Cardiac muscle cell (in vitro differentiated cells and primary cell): ENCODE data around the gene SCN5A. TPM values are rescaled to one million over a fixed set of nuclear protein-coding genes. Genes with fewer than 3 reads are reported as not detected.
A peak's percentile ranks its signal among the peaks of the same experiment; 100 is the strongest.

ENCODE experiments used
- DNase-seq, 2 donors: peaks; one replicate each; pipeline versions ENCODE4 v3.0.0 to v3.0.0-alpha.2; 2010 to 2017; ENCODE audit warnings: low read depth in 1 of 2, low spot score in 1 of 2
- H3K27ac ChIP-seq: fragments of 200-600 bp; sonication (generic); 2 replicates; pipeline ENCODE4 v1.5.1; 2016
- H3K27me3 ChIP-seq: fragments of 200-600 bp; sonication (generic); 2 replicates; pipeline ENCODE4 v1.6.0; 2016; ENCODE audit warnings: control low read depth
- H3K36me3 ChIP-seq: fragments of 200-600 bp; sonication (generic); 2 replicates; pipeline ENCODE4 v1.5.1; 2016; ENCODE audit warnings: control low read depth
- H3K4me1 ChIP-seq: fragments of 200-600 bp; sonication (generic); 2 replicates; pipeline ENCODE4 v1.8.1; 2017; ENCODE audit warnings: low read depth, mild to moderate bottlenecking, mixed run types
- H3K4me3 ChIP-seq: fragments of 200-600 bp; sonication (generic); 2 replicates; pipeline ENCODE4 v1.5.1; 2016; ENCODE audit warnings: mild to moderate bottlenecking
- H3K9me3 ChIP-seq: fragments of 200-600 bp; sonication (generic); 2 replicates; pipeline ENCODE4 v1.5.1; 2017; ENCODE audit warnings: low read depth, mild to moderate bottlenecking, control low read depth
- CTCF ChIP-seq: IDR thresholded peaks from 2 replicates; pipeline ENCODE4 v1.5.1; 2012; ENCODE audit warnings: low read depth, mild to moderate bottlenecking, low read length
- polyA plus RNA-seq: library from polyadenylated mRNA; unstranded; fragments of >200 nt; fragmentation: Nextera tagmentation; extraction: Ambion mirVana; gene quantifications from 2 replicates; pipeline ENCODE4 v1.2.1, GENCODE V29; 2016
- total RNA-seq: library from RNA; depleted of rRNA; stranded (reverse); fragments of >200 nt; gene quantifications from 2 replicates; pipeline ENCODE4 v1.2.3, GENCODE V29; 2016

SCN5A gene
- total and polyA plus RNA-seq, 2 experiments from 2014 or later: 3.1 to 9.3 TPM

DNA sequence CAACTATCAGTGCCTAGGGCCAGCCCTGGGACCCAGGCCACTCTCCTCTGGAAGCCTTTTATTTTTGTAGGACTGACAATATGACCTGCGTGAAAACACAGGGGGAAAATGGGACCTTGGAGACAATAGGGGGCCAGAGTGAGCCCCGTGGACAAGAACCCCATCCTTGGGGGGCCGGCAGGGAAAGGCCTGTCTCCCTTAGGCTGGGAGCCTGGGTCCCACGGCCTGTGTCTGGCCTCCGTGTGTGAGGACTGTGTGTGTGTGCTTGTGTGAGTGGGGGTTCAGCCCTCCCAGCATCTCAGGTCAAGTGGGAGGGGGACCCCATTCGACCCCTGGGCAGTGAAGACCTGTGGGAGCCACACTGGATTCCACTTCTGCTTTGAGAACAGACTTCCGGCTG is 100.0 kb downstream of the SCN5A start:
- Histone ChIP-seq H3K4me1 (no peaks in the 10 kb centered on the region), H3K27ac (no peak overlapping the region), H3K9me3 (no peaks in the 10 kb centered on the region), H3K4me3 (no peak overlapping the region), H3K36me3 (no peaks in the 10 kb centered on the region), H3K27me3 (peaks cover 8% of the 10 kb centered on the region)
- no peak for TF ChIP-seq CTCF
- no peak for DNase-seq

- H3K27me3 ChIP-seq: peaks cover 8% of the 10 kb centered on the region
- no peak overlapping the region for H3K4me3 ChIP-seq
- no peak for DNase-seq
Measured at GRCh38 chr3:38549082-38549481, 100.4 kb downstream of the SCN5A start.

DNA sequence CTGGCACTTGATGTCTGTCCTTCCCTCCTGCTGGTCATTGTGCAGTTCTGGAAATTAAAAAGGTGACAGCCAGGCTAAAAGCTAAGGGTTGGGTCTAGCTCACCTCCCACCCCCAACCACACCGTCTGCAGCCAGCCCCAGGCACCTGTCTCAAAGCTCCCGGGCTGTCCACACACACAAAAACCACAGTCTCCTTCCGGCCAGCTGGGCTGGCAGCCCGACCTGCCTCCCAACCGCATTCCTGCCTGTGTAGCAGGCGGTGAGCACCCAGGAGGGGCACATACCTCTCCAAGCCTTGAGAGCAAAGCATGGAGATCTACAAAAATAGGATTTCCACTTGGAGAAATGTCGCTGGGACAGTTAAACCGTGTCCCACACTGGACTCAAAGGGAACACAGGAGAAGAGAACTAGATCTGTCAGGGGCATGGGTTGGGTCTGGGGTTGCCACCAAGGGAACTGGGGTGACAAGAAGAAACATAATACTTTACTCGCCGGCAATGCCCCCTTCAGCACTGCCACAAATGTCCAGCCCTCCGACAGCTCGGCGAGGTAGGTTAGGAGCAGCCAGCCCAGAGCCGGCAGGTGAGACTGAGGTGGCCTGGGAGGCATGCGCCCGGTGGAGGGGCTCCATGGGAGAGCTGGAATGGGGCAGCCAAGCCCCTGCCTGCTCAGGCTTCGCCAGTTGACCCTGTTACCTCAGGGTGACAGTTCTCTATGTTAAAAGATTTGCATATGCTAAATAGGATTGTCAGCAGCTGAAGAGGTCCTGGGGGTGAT is 101.1 kb downstream of the SCN5A start:
- TF ChIP-seq CTCF: no peak
- no peaks in the 10 kb centered on the region for H3K9me3 ChIP-seq
- H3K27me3 ChIP-seq: peaks cover 8% of the 10 kb centered on the region
- DNase-seq: peak in 1 of 2 donors; percentile 49
- H3K4me1 ChIP-seq: no peaks in the 10 kb centered on the region
- no peak overlapping the region for H3K27ac ChIP-seq
- no peaks in the 10 kb centered on the region for H3K36me3 ChIP-seq
- H3K4me3 ChIP-seq: no peak overlapping the region

More at GRCh38 chr3:38549082-38549481, 100.4 kb downstream of the SCN5A start:
- Histone ChIP-seq H3K9me3 (no peaks in the 10 kb centered on the region), H3K27ac (no peak overlapping the region), H3K4me1 (no peaks in the 10 kb centered on the region), H3K36me3 (no peaks in the 10 kb centered on the region)
- no peak for TF ChIP-seq CTCF

GRCh38 chr3:38545983-38546382 is 103.5 kb downstream of the SCN5A start:
- Histone ChIP-seq H3K4me1 (no peaks in the 10 kb centered on the region), H3K4me3 (no peak overlapping the region), H3K36me3 (no peaks in the 10 kb centered on the region), H3K9me3 (no peaks in the 10 kb centered on the region), H3K27me3 (peaks cover 10% of the 10 kb centered on the region), H3K27ac (no peak overlapping the region)
- TF ChIP-seq CTCF: no peak
- DNase-seq: no peak

- Histone ChIP-seq H3K9me3 (no peaks in the 10 kb centered on the region), H3K36me3 (no peaks in the 10 kb centered on the region), H3K27ac (no peak overlapping the region), H3K4me3 (no peak overlapping the region), H3K4me1 (no peaks in the 10 kb centered on the region), H3K27me3 (peaks cover 10% of the 10 kb centered on the region)
- TF ChIP-seq CTCF: no peak
- DNase-seq: no peak
Measured at GRCh38 chr3:38545550-38545949, 103.9 kb downstream of the SCN5A start.
